SK-N-SH (cell line): ENCODE data around the gene IGF2R. TPM values are rescaled to one million over a fixed set of nuclear protein-coding genes. Genes with fewer than 3 reads are reported as not detected.

Experiments used
- CTCF ChIA-PET: fragments of 300-600, 350-600 bp; formaldehyde crosslinking; extraction: SDS; loops from one replicate; lab custom pipeline; 2021; lab: Yijun Ruan, JAX
- POLR2A ChIA-PET: fragments of 350-600 bp; sonication (Branson Sonifier 250); formaldehyde crosslinking; extraction: SDS; loops from one replicate; lab custom pipeline; 2020; ENCODE audit warnings: antibody characterized with exemption, inconsistent platforms; lab: Yijun Ruan, JAX
- DNase-seq: peaks from one replicate; pipeline ENCODE4 v3.0.0; 2012
- H2AFZ ChIP-seq: fragments of 200-600 bp; sonication (generic); 2 replicates; pipeline ENCODE4 v1.8.1; 2016; ENCODE audit warnings: antibody characterized with exemption, mild to moderate bottlenecking, low read depth
- H3F3A ChIP-seq: fragments of 200-600 bp; sonication (generic); replicated peaks from 2 replicates; pipeline ENCODE3; 2016; ENCODE audit warnings: antibody characterized with exemption, mild to moderate bottlenecking; ENCODE audit not compliant: insufficient read depth
- H3K27ac ChIP-seq, 2 experiments: fragments of 200-500 bp in 1 of 2; fragments of 200-600 bp in 1 of 2; sonication (Bioruptor generic) in 1 of 2; sonication (generic), shearing (Covaris generic) in 1 of 2; 2 replicates each; pipeline versions ENCODE4 v1.5.1 to v1.6.1; 2014 to 2016; ENCODE audit warnings: low read depth in 2 of 2, inconsistent platforms in 1 of 2, low read length in 1 of 2, mild to moderate bottlenecking in 1 of 2, mixed read lengths in 1 of 2
- H3K27me3 ChIP-seq: fragments of 200-600 bp; sonication (generic), shearing (Covaris generic); 2 replicates; pipeline ENCODE4 v1.6.1; 2016; ENCODE audit warnings: mixed run types; ENCODE audit not compliant: insufficient read depth
- H3K36me3 ChIP-seq, 2 experiments: fragments of 200-500 bp in 1 of 2; fragments of 200-600 bp in 1 of 2; sonication (Bioruptor generic) in 1 of 2; sonication (generic) in 1 of 2; replicated peaks in 1 of 2; 2 replicates each; pipeline versions ENCODE3 to v1.5.1; 2014 to 2016; ENCODE audit warnings: low read length in 1 of 2, mild to moderate bottlenecking in 1 of 2; ENCODE audit not compliant: insufficient read depth in 2 of 2, control insufficient read depth in 1 of 2
- H3K4me1 ChIP-seq, 2 experiments: fragments of 200-500 bp in 1 of 2; fragments of 200-600 bp in 1 of 2; sonication (Bioruptor generic) in 1 of 2; sonication (generic), shearing (Covaris generic) in 1 of 2; 2 replicates each; pipeline versions ENCODE4 v1.5.1 to v1.6.1; 2014 to 2016; ENCODE audit warnings: low read depth in 1 of 2, low read length in 1 of 2, mixed run types in 1 of 2; ENCODE audit not compliant: insufficient read depth in 2 of 2, control insufficient read depth in 1 of 2
- H3K4me2 ChIP-seq: fragments of 200-600 bp; sonication (generic), shearing (Covaris generic); 2 replicates; pipeline ENCODE4 v1.6.1; 2017; ENCODE audit warnings: mixed run types
- H3K4me3 ChIP-seq, 2 experiments: fragments of 200-500 bp in 1 of 2; fragments of 200-600 bp in 1 of 2; sonication (Bioruptor generic) in 1 of 2; sonication (generic), shearing (Covaris generic) in 1 of 2; 2 replicates each; pipeline versions ENCODE4 v1.5.1 to v1.8.1; 2014 to 2016; ENCODE audit warnings: low read depth in 2 of 2, inconsistent platforms in 1 of 2, low read length in 1 of 2, mild to moderate bottlenecking in 1 of 2, mixed read lengths in 1 of 2, moderate library complexity in 1 of 2
- H3K79me2 ChIP-seq: fragments of 200-600 bp; sonication (generic); 2 replicates; pipeline ENCODE4 v1.8.1; 2017; ENCODE audit warnings: mild to moderate bottlenecking; ENCODE audit not compliant: insufficient read depth
- H3K9ac ChIP-seq: fragments of 200-600 bp; sonication (generic); 2 replicates; pipeline ENCODE4 v1.6.1; 2017; ENCODE audit warnings: mixed run types
- H3K9me2 ChIP-seq: fragments of 200-600 bp; sonication (generic); 2 replicates; pipeline ENCODE4 v1.6.1; 2017; ENCODE audit warnings: mixed run types
- H3K9me3 ChIP-seq: fragments of 200-600 bp; sonication (generic); 2 replicates; pipeline ENCODE4 v1.6.1; 2017; ENCODE audit warnings: mixed run types, mild to moderate bottlenecking, moderate library complexity
- H4K20me1 ChIP-seq: fragments of 200-600 bp; sonication (generic); 2 replicates; pipeline ENCODE4 v1.6.1; 2017; ENCODE audit warnings: mild to moderate bottlenecking, mixed run types; ENCODE audit not compliant: insufficient read depth
- ELF1 ChIP-seq: IDR thresholded peaks from 2 replicates; pipeline ENCODE4 v1.4.0; 2012
- EP300 ChIP-seq, 2 experiments: IDR thresholded peaks; 2 replicates each; pipeline versions ENCODE4 v1.4.0 to v1.6.1; 2012; ENCODE audit warnings: borderline replicate concordance in 1 of 2, low read depth in 1 of 2, low read length in 1 of 2
- EZH2phosphoT487 ChIP-seq: fragments of 200-600 bp; sonication (generic); IDR thresholded peaks from 2 replicates; pipeline ENCODE4 v1.6.1; 2017; ENCODE audit warnings: low read depth, mixed run types, mild to moderate bottlenecking, antibody characterized with exemption, moderate library complexity, borderline replicate concordance
- FOSL2 ChIP-seq: IDR thresholded peaks from 2 replicates; pipeline ENCODE4 v1.4.0; 2012; ENCODE audit warnings: low read depth, mild to moderate bottlenecking, moderate library complexity, borderline replicate concordance
- FOXJ3 ChIP-seq: sonication (generic); formaldehyde crosslinking; IDR thresholded peaks from 2 replicates; pipeline ENCODE4 v1.5.1; 2020; ENCODE audit warnings: mild to moderate bottlenecking, missing genetic modification reagents
- GABPA ChIP-seq: IDR thresholded peaks from 2 replicates; pipeline ENCODE4 v1.4.0; 2012; ENCODE audit warnings: low read depth, mild to moderate bottlenecking
- MXI1 ChIP-seq: IDR thresholded peaks from 2 replicates; pipeline ENCODE4 v1.6.1; 2012; ENCODE audit warnings: mild to moderate bottlenecking, low read depth, low read length, improper control_type of control experiment
- NFIC ChIP-seq: IDR thresholded peaks from 2 replicates; pipeline ENCODE4 v1.4.0; 2012; ENCODE audit warnings: borderline replicate concordance
- RCOR1 ChIP-seq: fragments of 150-350 bp; IDR thresholded peaks from 2 replicates; pipeline ENCODE4 v1.6.1; 2017; ENCODE audit warnings: antibody characterized with exemption, low read length
- REST ChIP-seq: IDR thresholded peaks from 2 replicates; pipeline ENCODE4 v1.6.1; 2012; ENCODE audit warnings: mild to moderate bottlenecking, low read depth, low read length, moderate library complexity
- RXRA ChIP-seq: IDR thresholded peaks from 2 replicates; pipeline ENCODE4 v1.4.0; 2012; ENCODE audit warnings: low read depth, mild to moderate bottlenecking, borderline replicate concordance
- TAF1 ChIP-seq: IDR thresholded peaks from 2 replicates; pipeline ENCODE4 v1.6.1; 2012; ENCODE audit warnings: low read depth, mild to moderate bottlenecking, low read length, moderate library complexity, borderline replicate concordance
- TCF12 ChIP-seq: IDR thresholded peaks from 2 replicates; pipeline ENCODE4 v1.4.0; 2012
- TEAD4 ChIP-seq: IDR thresholded peaks from 2 replicates; pipeline ENCODE4 v1.4.0; 2012; ENCODE audit warnings: mild to moderate bottlenecking, borderline replicate concordance; ENCODE audit not compliant: insufficient read depth
- ZBTB33 ChIP-seq: IDR thresholded peaks from 2 replicates; pipeline ENCODE4 v1.4.0; 2012; ENCODE audit warnings: low read depth, borderline replicate concordance
- WGBS: methylation state at CpG from one replicate; pipeline ENCODE4 v1.1.6; 2017; ENCODE audit warnings: low lambda C conversion rate; 5-methylcytosine and 5-hydroxymethylcytosine counted together
- polyA plus RNA-seq, 3 experiments: library from polyadenylated mRNA; depleted of rRNA; stranded (reverse); fragments of >200 nt; gene quantifications; 2 replicates each; pipeline ENCODE4 v1.2.3, GENCODE V29; 2012

The IGF2R gene
- polyA plus RNA-seq, 1 of the 3 experiments (the other 2 are of a cell fraction) = 45.0 TPM

GRCh38 chr6:160048471-160048870, 79.6 kb downstream of the IGF2R start:
- Histone ChIP-seq H3K27me3 (no peaks in the 10 kb centered on the region), H3K79me2 (no peaks in the 10 kb centered on the region), H2AFZ (no peak overlapping the region), H3K4me2 (no peak overlapping the region), H3K9ac (no peak overlapping the region), H3K27ac (no peak overlapping the region), H3K4me3 (no peak overlapping the region), H3K9me2 (no peaks in the 10 kb centered on the region), H4K20me1 (no peaks in the 10 kb centered on the region), H3K9me3 (no peaks in the 10 kb centered on the region), H3K4me1 (no peaks in the 10 kb centered on the region), H3F3A (peaks cover 3% of the 10 kb centered on the region), H3K36me3 (peaks cover 62 to 80% of the 10 kb centered on the region in 2 experiments)
- ChIA-PET POLR2A (interaction anchor here (1.1 kb wide), 1 partner anchor 24 kb away, joined by 4 read pairs; no protein-coding TSS in a partner anchor), CTCF (no interaction called here)
- TF ChIP-seq FOXJ3 (no peak), ZBTB33 (no peak), ELF1 (no peak), EP300 (IDR thresholded peaks at IDR 0.05; ENCODE audit: borderline replicate concordance in 1 of 2, low read depth in 1 of 2, low read length in 1 of 2) (no peak), TCF12 (no peak), RXRA (no peak), REST (no peak), FOSL2 (no peak), TAF1 (no peak), EZH2phosphoT487 (no peak), TEAD4 (no peak), RCOR1 (no peak), MXI1 (no peak), GABPA (no peak), NFIC (no peak)
- DNase-seq = no peak
- WGBS = 90% methylated on average over 6 of the region's 6 CpGs
